GM23338 (cell line): ENCODE data around the gene CHRD. TPM values are rescaled to one million over a fixed set of nuclear protein-coding genes. Genes with fewer than 3 reads are reported as not detected.
A peak's percentile ranks its signal among the peaks of the same experiment; 100 is the strongest.

Experiments
- ATAC-seq: fragments of 200-7000 bp; cut with Tn5 transposase; 3 replicates; pipeline ENCODE4 v1.9.1; 2020
- DNase-seq: peaks from one replicate; pipeline ENCODE4 v3.0.0-alpha.2; 2015; ENCODE audit warnings: low spot score
- H2AFZ ChIP-seq: fragments of 200-600 bp; sonication (generic); 2 replicates; pipeline ENCODE4 v1.8.0; 2016; ENCODE audit warnings: antibody characterized with exemption, mild to moderate bottlenecking, moderate library complexity
- H3F3A ChIP-seq: fragments of 200-600 bp; sonication (generic); replicated peaks from 2 replicates; pipeline ENCODE4 v1.8.0; 2017; ENCODE audit warnings: antibody characterized with exemption, mixed run types, low read depth
- H3K27ac ChIP-seq: fragments of 200-600 bp; sonication (generic); 2 replicates; pipeline ENCODE4 v1.6.1; 2016; ENCODE audit warnings: low read depth
- H3K27me3 ChIP-seq: fragments of 200-600 bp; sonication (generic); 2 replicates; pipeline ENCODE4 v1.8.0; 2016; ENCODE audit warnings: mild to moderate bottlenecking, mixed run types, moderate library complexity; ENCODE audit not compliant: insufficient read depth
- H3K36me3 ChIP-seq: fragments of 200-600 bp; sonication (generic); 2 replicates; pipeline ENCODE4 v1.8.0; 2016; ENCODE audit warnings: mild to moderate bottlenecking; ENCODE audit not compliant: insufficient read depth
- H3K4me1 ChIP-seq: fragments of 200-600 bp; sonication (generic); 2 replicates; pipeline ENCODE4 v1.8.0; 2016; ENCODE audit warnings: mild to moderate bottlenecking, moderate library complexity; ENCODE audit not compliant: insufficient read depth
- H3K4me2 ChIP-seq: fragments of 200-600 bp; sonication (generic); 2 replicates; pipeline ENCODE4 v1.7.1; 2017; ENCODE audit warnings: mixed run types
- H3K4me3 ChIP-seq: fragments of 200-600 bp; sonication (generic); 2 replicates; pipeline ENCODE4 v1.6.1; 2016; ENCODE audit warnings: mixed run types
- H3K79me2 ChIP-seq: fragments of 200-600 bp; sonication (generic); replicated peaks from 2 replicates; pipeline ENCODE4 v1.8.0; 2017; ENCODE audit warnings: mild to moderate bottlenecking; ENCODE audit not compliant: insufficient read depth
- H3K9me2 ChIP-seq: fragments of 200-600 bp; sonication (generic); 2 replicates; pipeline ENCODE4 v1.8.0; 2017; ENCODE audit not compliant: insufficient read depth
- H4K20me1 ChIP-seq: fragments of 200-600 bp; sonication (generic); replicated peaks from 2 replicates; pipeline ENCODE4 v1.8.0; 2017; ENCODE audit warnings: mild to moderate bottlenecking; ENCODE audit not compliant: insufficient read depth
- H3K27ac Mint-ChIP-seq: 2 replicates; pipeline ENCODE4 v1.8.0; 2020; ENCODE audit warnings: inconsistent platforms, mild to moderate bottlenecking, moderate library complexity, mixed read lengths
- H3K27me3 Mint-ChIP-seq: 3 replicates; pipeline ENCODE4 v1.8.0; 2022; ENCODE audit warnings: low read depth, mild to moderate bottlenecking, moderate library complexity, mixed read lengths, inconsistent platforms; ENCODE audit not compliant: insufficient read depth, poor library complexity
- H3K36me3 Mint-ChIP-seq: 3 replicates; pipeline ENCODE4 v1.8.0; 2021; ENCODE audit warnings: low read depth, mild to moderate bottlenecking, inconsistent platforms, moderate library complexity, mixed read lengths
- H3K4me1 Mint-ChIP-seq: 3 replicates; pipeline ENCODE4 v1.8.0; 2020; ENCODE audit warnings: mild to moderate bottlenecking, inconsistent platforms, mixed read lengths
- H3K4me3 Mint-ChIP-seq: 3 replicates; pipeline ENCODE4 v1.8.0; 2021; ENCODE audit warnings: moderate library complexity, mild to moderate bottlenecking, inconsistent platforms, mixed read lengths
- H3K9me3 Mint-ChIP-seq: 3 replicates; pipeline ENCODE4 v1.8.0; 2020; ENCODE audit warnings: moderate library complexity, mild to moderate bottlenecking, inconsistent platforms, mixed read lengths
- ETS1 ChIP-seq: IDR thresholded peaks from 2 replicates; pipeline ENCODE4 v1.6.1; 2016; ENCODE audit warnings: antibody characterized with exemption
- EZH2 ChIP-seq: fragments of 200-600 bp; sonication (generic); IDR thresholded peaks from one replicate; pipeline ENCODE4 v1.8.0; 2017; ENCODE audit warnings: antibody characterized with exemption, mild to moderate bottlenecking, low read depth; ENCODE audit not compliant: unreplicated experiment
- JUNB ChIP-seq: IDR thresholded peaks from one replicate; pipeline ENCODE4 v1.6.1; 2016; ENCODE audit warnings: antibody characterized with exemption; ENCODE audit not compliant: unreplicated experiment
- NANOG ChIP-seq: IDR thresholded peaks from 2 replicates; pipeline ENCODE4 v1.6.1; 2016; ENCODE audit warnings: antibody characterized with exemption, borderline replicate concordance
- ZNF331 ChIP-seq: fragments of 250-450 bp; sonication (Bioruptor Pico); IDR thresholded peaks from 2 replicates; pipeline ENCODE4 v1.5.0; 2020; ENCODE audit warnings: low read depth, mild to moderate bottlenecking, moderate library complexity
- polyA plus RNA-seq: library from polyadenylated mRNA; unstranded; fragments of >200 nt; fragmentation: Nextera tagmentation; extraction: Ambion mirVana; gene quantifications from 2 replicates; pipeline ENCODE4 v1.2.1, GENCODE V29; 2016
- total RNA-seq: library from RNA; depleted of rRNA; stranded (reverse); fragments of >200 nt; shearing (Covaris generic); gene quantifications from 2 replicates; pipeline ENCODE4 v1.2.3, GENCODE V29; 2014

The CHRD gene
- total and polyA plus RNA-seq, 2 experiments from 2014 or later = 0.34 to 0.66 TPM

- H3K4me2 ChIP-seq = peak overlapping the region; percentile 85
- H3K4me1 ChIP-seq = peaks cover 39% of the 10 kb centered on the region
- H3K9me2 ChIP-seq = no peaks in the 10 kb centered on the region
- DNase-seq (no peak), ATAC-seq (no peak)
- H3K9me3 Mint-ChIP-seq = no peaks in the 10 kb centered on the region
- H3K4me1 Mint-ChIP-seq = peaks cover 42% of the 10 kb centered on the region
- peak overlapping the region; percentile 75 for H3K4me3 Mint-ChIP-seq
- no peak overlapping the region for H3K27ac ChIP-seq
- no peaks in the 10 kb centered on the region for H4K20me1 ChIP-seq
- no peaks in the 10 kb centered on the region for H3K36me3 Mint-ChIP-seq
- no peaks in the 10 kb centered on the region for H3K36me3 ChIP-seq
- TF ChIP-seq EZH2 = peak; percentile 34
- no peak for TF ChIP-seq NANOG
- TF ChIP-seq ETS1 = no peak
- TF ChIP-seq ZNF331 (CRISPR knock-in tag) = no peak
- no peak for TF ChIP-seq JUNB
- peaks cover 61% of the 10 kb centered on the region for H3K27me3 Mint-ChIP-seq
- peak overlapping the region; percentile 78; the same call in 1 of the 2 replicates for H2AFZ ChIP-seq
- peaks cover 56% of the 10 kb centered on the region for H3K27me3 ChIP-seq
- 0 out of 2 replicates have a peak, but pooled peaks cover 4% of the 10 kb centered on the region for H3F3A ChIP-seq
- H3K4me3 ChIP-seq = peak overlapping the region; percentile 54
- no peaks in the 10 kb centered on the region for H3K79me2 ChIP-seq
- H3K27ac Mint-ChIP-seq = no peak overlapping the region
These were observed 1.1 kb upstream of the CHRD start for GRCh38 chr3:184378651-184379357.

- Histone ChIP-seq H4K20me1 (no peaks in the 10 kb centered on the region), H2AFZ (no peak overlapping the region), H3K27me3 (peaks cover 62% of the 10 kb centered on the region), H3K9me2 (no peaks in the 10 kb centered on the region), H3K4me3 (peak overlapping the region; percentile 64), H3K4me1 (peaks cover 35% of the 10 kb centered on the region), H3K4me2 (peak overlapping the region; percentile 87; the same call in 1 of the 2 replicates), H3K27ac (no peak overlapping the region), H3K79me2 (no peaks in the 10 kb centered on the region), H3K36me3 (no peaks in the 10 kb centered on the region), H3F3A (0 out of 2 replicates have a peak, but pooled peaks cover 4% of the 10 kb centered on the region)
- H3K27ac Mint-ChIP-seq = no peak overlapping the region
- H3K4me3 Mint-ChIP-seq = no peak overlapping the region
- peaks cover 63% of the 10 kb centered on the region for H3K27me3 Mint-ChIP-seq
- no peaks in the 10 kb centered on the region for H3K36me3 Mint-ChIP-seq
- peak; percentile 81 for DNase-seq
- no peak; the same call in 1 of the 3 replicates for ATAC-seq
- peaks cover 39% of the 10 kb centered on the region for H3K4me1 Mint-ChIP-seq
- no peak for TF ChIP-seq ETS1
- TF ChIP-seq NANOG = no peak
- H3K9me3 Mint-ChIP-seq = no peaks in the 10 kb centered on the region
These were observed 352 bp downstream of the CHRD start for GRCh38 chr3:184380185-184380626.
